SK-N-SH (cell line): Measurements from ENCODE around the gene UBE2D3. TPM values are rescaled to one million over a fixed set of nuclear protein-coding genes. Genes with fewer than 3 reads are reported as not detected.

Experiments used
- CTCF ChIA-PET: fragments of 300-600, 350-600 bp; formaldehyde crosslinking; extraction: SDS; loops from one replicate; lab custom pipeline; 2021; lab: Yijun Ruan, JAX
- POLR2A ChIA-PET: fragments of 350-600 bp; sonication (Branson Sonifier 250); formaldehyde crosslinking; extraction: SDS; loops from one replicate; lab custom pipeline; 2020; ENCODE audit warnings: antibody characterized with exemption, inconsistent platforms; lab: Yijun Ruan, JAX
- DNase-seq: peaks from one replicate; pipeline ENCODE4 v3.0.0; 2012
- H2AFZ ChIP-seq: fragments of 200-600 bp; sonication (generic); 2 replicates; pipeline ENCODE4 v1.8.1; 2016; ENCODE audit warnings: antibody characterized with exemption, mild to moderate bottlenecking, low read depth
- H3F3A ChIP-seq: fragments of 200-600 bp; sonication (generic); replicated peaks from 2 replicates; pipeline ENCODE3; 2016; ENCODE audit warnings: antibody characterized with exemption, mild to moderate bottlenecking; ENCODE audit not compliant: insufficient read depth
- H3K27ac ChIP-seq, 2 experiments: fragments of 200-500 bp in 1 of 2; fragments of 200-600 bp in 1 of 2; sonication (Bioruptor generic) in 1 of 2; sonication (generic), shearing (Covaris generic) in 1 of 2; 2 replicates each; pipeline versions ENCODE4 v1.5.1 to v1.6.1; 2014 to 2016; ENCODE audit warnings: low read depth in 2 of 2, inconsistent platforms in 1 of 2, low read length in 1 of 2, mild to moderate bottlenecking in 1 of 2, mixed read lengths in 1 of 2
- H3K27me3 ChIP-seq: fragments of 200-600 bp; sonication (generic), shearing (Covaris generic); 2 replicates; pipeline ENCODE4 v1.6.1; 2016; ENCODE audit warnings: mixed run types; ENCODE audit not compliant: insufficient read depth
- H3K36me3 ChIP-seq, 2 experiments: fragments of 200-500 bp in 1 of 2; fragments of 200-600 bp in 1 of 2; sonication (Bioruptor generic) in 1 of 2; sonication (generic) in 1 of 2; replicated peaks in 1 of 2; 2 replicates each; pipeline versions ENCODE3 to v1.5.1; 2014 to 2016; ENCODE audit warnings: low read length in 1 of 2, mild to moderate bottlenecking in 1 of 2; ENCODE audit not compliant: insufficient read depth in 2 of 2, control insufficient read depth in 1 of 2
- H3K4me1 ChIP-seq, 2 experiments: fragments of 200-500 bp in 1 of 2; fragments of 200-600 bp in 1 of 2; sonication (Bioruptor generic) in 1 of 2; sonication (generic), shearing (Covaris generic) in 1 of 2; 2 replicates each; pipeline versions ENCODE4 v1.5.1 to v1.6.1; 2014 to 2016; ENCODE audit warnings: low read depth in 1 of 2, low read length in 1 of 2, mixed run types in 1 of 2; ENCODE audit not compliant: insufficient read depth in 2 of 2, control insufficient read depth in 1 of 2
- H3K4me2 ChIP-seq: fragments of 200-600 bp; sonication (generic), shearing (Covaris generic); 2 replicates; pipeline ENCODE4 v1.6.1; 2017; ENCODE audit warnings: mixed run types
- H3K4me3 ChIP-seq, 2 experiments: fragments of 200-500 bp in 1 of 2; fragments of 200-600 bp in 1 of 2; sonication (Bioruptor generic) in 1 of 2; sonication (generic), shearing (Covaris generic) in 1 of 2; 2 replicates each; pipeline versions ENCODE4 v1.5.1 to v1.8.1; 2014 to 2016; ENCODE audit warnings: low read depth in 2 of 2, inconsistent platforms in 1 of 2, low read length in 1 of 2, mild to moderate bottlenecking in 1 of 2, mixed read lengths in 1 of 2, moderate library complexity in 1 of 2
- H3K79me2 ChIP-seq: fragments of 200-600 bp; sonication (generic); 2 replicates; pipeline ENCODE4 v1.8.1; 2017; ENCODE audit warnings: mild to moderate bottlenecking; ENCODE audit not compliant: insufficient read depth
- H3K9ac ChIP-seq: fragments of 200-600 bp; sonication (generic); 2 replicates; pipeline ENCODE4 v1.6.1; 2017; ENCODE audit warnings: mixed run types
- H3K9me2 ChIP-seq: fragments of 200-600 bp; sonication (generic); 2 replicates; pipeline ENCODE4 v1.6.1; 2017; ENCODE audit warnings: mixed run types
- H3K9me3 ChIP-seq: fragments of 200-600 bp; sonication (generic); 2 replicates; pipeline ENCODE4 v1.6.1; 2017; ENCODE audit warnings: mixed run types, mild to moderate bottlenecking, moderate library complexity
- H4K20me1 ChIP-seq: fragments of 200-600 bp; sonication (generic); 2 replicates; pipeline ENCODE4 v1.6.1; 2017; ENCODE audit warnings: mild to moderate bottlenecking, mixed run types; ENCODE audit not compliant: insufficient read depth
- ELF1 ChIP-seq: IDR thresholded peaks from 2 replicates; pipeline ENCODE4 v1.4.0; 2012
- EZH2phosphoT487 ChIP-seq: fragments of 200-600 bp; sonication (generic); IDR thresholded peaks from 2 replicates; pipeline ENCODE4 v1.6.1; 2017; ENCODE audit warnings: low read depth, mixed run types, mild to moderate bottlenecking, antibody characterized with exemption, moderate library complexity, borderline replicate concordance
- GATA2 ChIP-seq: sonication (generic); formaldehyde crosslinking; IDR thresholded peaks from 2 replicates; pipeline ENCODE4 v1.5.0; 2020; ENCODE audit warnings: mild to moderate bottlenecking, missing genetic modification reagents
- MEF2A ChIP-seq: IDR thresholded peaks from 2 replicates; pipeline ENCODE4 v1.4.0; 2012; ENCODE audit warnings: low read depth, borderline replicate concordance
- NRF1 ChIP-seq: IDR thresholded peaks from 2 replicates; pipeline ENCODE4 v1.6.1; 2012; ENCODE audit warnings: low read depth, mild to moderate bottlenecking, low read length
- PBX3 ChIP-seq: IDR thresholded peaks from 2 replicates; pipeline ENCODE4; 2012
- POLR2AphosphoS5 ChIP-seq: IDR thresholded peaks from 2 replicates; pipeline ENCODE4 v1.6.1; 2012; ENCODE audit warnings: low read depth, low read length
- REST ChIP-seq: IDR thresholded peaks from 2 replicates; pipeline ENCODE4 v1.6.1; 2012; ENCODE audit warnings: mild to moderate bottlenecking, low read depth, low read length, moderate library complexity
- RFX5 ChIP-seq: IDR thresholded peaks from 2 replicates; pipeline ENCODE4 v1.6.1; 2012; ENCODE audit warnings: mild to moderate bottlenecking, improper control_type of control experiment, low read length
- SMC3 ChIP-seq: IDR thresholded peaks from 2 replicates; pipeline ENCODE4 v1.6.1; 2012; ENCODE audit warnings: low read depth, low read length, improper control_type of control experiment
- USF1 ChIP-seq: IDR thresholded peaks from 2 replicates; pipeline ENCODE4 v1.4.0; 2012; ENCODE audit warnings: low read depth, borderline replicate concordance
- YY1 ChIP-seq: IDR thresholded peaks from 2 replicates; pipeline ENCODE4 v1.4.0; 2012; ENCODE audit warnings: low read depth, mild to moderate bottlenecking
- WGBS: methylation state at CpG from one replicate; pipeline ENCODE4 v1.1.6; 2017; ENCODE audit warnings: low lambda C conversion rate; 5-methylcytosine and 5-hydroxymethylcytosine counted together
- polyA plus RNA-seq, 3 experiments: library from polyadenylated mRNA; depleted of rRNA; stranded (reverse); fragments of >200 nt; gene quantifications; 2 replicates each; pipeline ENCODE4 v1.2.3, GENCODE V29; 2012

The UBE2D3 gene
- polyA plus RNA-seq, 1 of the 3 experiments (the other 2 are of a cell fraction), result 216 TPM

- Histone ChIP-seq H3K4me2 (no peak overlapping the region), H3K36me3 (no peaks in the 10 kb centered on the region), H3K79me2 (no peaks in the 10 kb centered on the region), H3K27me3 (no peaks in the 10 kb centered on the region), H4K20me1 (no peaks in the 10 kb centered on the region), H3K27ac (no peak overlapping the region), H3K9me2 (no peaks in the 10 kb centered on the region), H3K4me1 (no peaks in the 10 kb centered on the region), H3K9ac (no peak overlapping the region), H3K9me3 (no peaks in the 10 kb centered on the region), H2AFZ (no peak overlapping the region), H3K4me3 (no peak overlapping the region), H3F3A (peaks cover 12% of the 10 kb centered on the region)
- ChIA-PET CTCF (no interaction called here), POLR2A (no interaction called here)
- TF ChIP-seq EZH2phosphoT487, result no peak
- 97% methylated on average over 5 of the region's 5 CpGs for WGBS
- DNase-seq, result no peak
These were observed 46.7 kb downstream of the UBE2D3 start for GRCh38 chr4:102780476-102781144.

GRCh38 chr4:102779204-102779603, 48.1 kb downstream of the UBE2D3 start:
- 74% methylated on average over 4 of the region's 4 CpGs for WGBS
- Histone ChIP-seq H3K4me3 (no peak overlapping the region), H3K36me3 (no peaks in the 10 kb centered on the region), H3K9ac (no peak overlapping the region), H3K27ac (no peak overlapping the region), H3K4me2 (no peak overlapping the region), H3K27me3 (no peaks in the 10 kb centered on the region), H4K20me1 (no peaks in the 10 kb centered on the region), H3K4me1 (no peaks in the 10 kb centered on the region), H3K79me2 (no peaks in the 10 kb centered on the region), H3F3A (peaks cover 12% of the 10 kb centered on the region), H2AFZ (no peak overlapping the region), H3K9me2 (no peaks in the 10 kb centered on the region), H3K9me3 (no peaks in the 10 kb centered on the region)
- TF ChIP-seq POLR2AphosphoS5 (no peak), SMC3 (no peak), RFX5 (no peak), EZH2phosphoT487 (no peak), ELF1 (no peak)
- CTCF ChIA-PET, result no interaction called here
- POLR2A ChIA-PET, result no interaction called here
- DNase-seq, result no peak

- 90% methylated on average over 5 of the region's 7 CpGs for WGBS
- H3K27me3 ChIP-seq, result no peaks in the 10 kb centered on the region
- H3K36me3 ChIP-seq, result no peaks in the 10 kb centered on the region
- peaks cover 12% of the 10 kb centered on the region for H3F3A ChIP-seq
- no peak overlapping the region for H3K4me3 ChIP-seq
- ChIA-PET POLR2A (no interaction called here), CTCF (no interaction called here)
- H4K20me1 ChIP-seq, result no peaks in the 10 kb centered on the region
- no peaks in the 10 kb centered on the region for H3K79me2 ChIP-seq
- no peaks in the 10 kb centered on the region for H3K9me2 ChIP-seq
- H3K9ac ChIP-seq, result no peak overlapping the region
- TF ChIP-seq YY1 (no peak), PBX3 (no peak), USF1 (no peak), GATA2 (CRISPR knock-in tag) (no peak), RFX5 (no peak), REST (no peak), NRF1 (no peak), ELF1 (no peak), MEF2A (no peak)
- H3K9me3 ChIP-seq, result no peaks in the 10 kb centered on the region
- H2AFZ ChIP-seq, result no peak overlapping the region
- DNase-seq, result no peak
- no peak overlapping the region for H3K4me2 ChIP-seq
- no peaks in the 10 kb centered on the region for H3K4me1 ChIP-seq
- no peak overlapping the region for H3K27ac ChIP-seq
These were observed 48.6 kb downstream of the UBE2D3 start for GRCh38 chr4:102778720-102779119.
